GM19025 (cell line): Measurements from ENCODE around the gene FOXN1.
"Not testable (repeated sequence)": the region's sequence is repeated elsewhere in the genome, so short reads cannot be mapped to it uniquely, and the experiment has no call there.

Experiments
- ATAC-seq: cut with Tn5 transposase; IDR thresholded peaks from one replicate; pipeline ENCODE4 v1.9.1; 2021; ENCODE audit warnings: mild to moderate bottlenecking, low read depth, moderate library complexity; ENCODE audit not compliant: unreplicated experiment

Gene FOXN1

DNA sequence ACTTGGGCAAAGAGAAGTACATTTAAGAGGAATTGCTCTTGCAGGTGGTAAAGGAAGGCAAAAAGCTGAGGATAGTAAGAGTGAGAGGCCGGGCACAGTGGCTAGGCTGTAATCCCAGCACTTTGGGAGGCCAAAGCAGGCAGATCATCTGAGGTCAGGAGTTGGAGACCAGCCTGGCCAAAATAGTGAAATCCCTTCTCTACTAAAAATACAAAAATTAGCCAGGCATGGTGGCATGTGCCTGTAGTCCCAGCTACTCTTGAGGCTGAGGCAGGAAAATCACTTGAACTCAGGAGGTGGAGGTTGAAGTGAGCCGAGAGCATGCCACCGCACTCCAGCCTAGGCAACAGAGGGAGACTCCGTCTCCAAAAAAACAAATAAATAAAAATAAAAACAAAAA, 16.1 kb downstream of the FOXN1 start:
- ATAC-seq = not testable (repeated sequence)

- ATAC-seq = no peak
Measured at GRCh38 chr17:28523186-28523585, 17.0 kb downstream of the FOXN1 start.

- ATAC-seq = no peak
Measured at GRCh38 chr17:28523876-28524275, 17.7 kb downstream of the FOXN1 start.

DNA sequence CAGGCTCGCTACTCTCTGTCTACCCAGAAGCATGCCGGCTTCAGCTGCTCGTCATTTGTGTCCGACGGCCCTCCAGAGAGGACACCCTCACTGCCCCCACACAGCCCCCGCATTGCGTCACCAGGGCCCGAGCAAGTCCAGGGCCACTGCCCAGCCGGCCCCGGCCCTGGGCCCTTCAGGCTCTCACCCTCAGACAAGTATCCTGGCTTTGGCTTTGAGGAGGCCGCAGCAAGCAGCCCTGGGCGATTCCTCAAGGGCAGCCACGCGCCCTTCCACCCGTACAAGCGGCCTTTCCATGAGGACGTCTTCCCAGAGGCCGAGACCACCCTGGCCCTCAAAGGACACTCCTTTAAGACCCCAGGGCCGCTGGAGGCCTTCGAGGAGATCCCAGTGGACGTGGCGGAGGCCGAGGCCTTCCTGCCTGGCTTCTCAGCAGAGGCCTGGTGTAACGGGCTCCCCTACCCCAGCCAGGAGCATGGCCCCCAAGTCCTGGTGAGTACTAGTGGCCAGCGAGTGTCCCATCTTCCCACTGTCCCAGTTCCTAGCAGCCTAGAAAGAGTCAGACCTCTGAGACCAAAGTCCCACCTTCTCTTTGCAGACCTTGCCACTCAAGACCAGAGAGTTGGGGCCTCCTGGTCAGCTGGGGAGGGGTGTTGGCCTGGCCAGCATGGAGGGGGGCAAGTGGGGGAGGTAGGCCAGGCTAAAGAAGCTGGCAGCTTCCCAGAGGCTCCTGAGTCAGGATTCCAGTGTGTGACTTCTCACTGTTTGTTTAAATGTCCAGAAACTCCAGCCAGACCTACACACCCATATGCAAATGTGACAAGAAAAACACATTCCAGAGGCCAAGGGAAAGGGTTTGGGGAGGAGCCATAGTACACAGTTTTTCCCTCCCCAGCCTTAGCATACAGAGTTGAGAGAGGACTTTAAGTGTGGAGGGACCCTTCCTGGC, 18.6 kb downstream of the FOXN1 start:
- ATAC-seq = no peak

DNA sequence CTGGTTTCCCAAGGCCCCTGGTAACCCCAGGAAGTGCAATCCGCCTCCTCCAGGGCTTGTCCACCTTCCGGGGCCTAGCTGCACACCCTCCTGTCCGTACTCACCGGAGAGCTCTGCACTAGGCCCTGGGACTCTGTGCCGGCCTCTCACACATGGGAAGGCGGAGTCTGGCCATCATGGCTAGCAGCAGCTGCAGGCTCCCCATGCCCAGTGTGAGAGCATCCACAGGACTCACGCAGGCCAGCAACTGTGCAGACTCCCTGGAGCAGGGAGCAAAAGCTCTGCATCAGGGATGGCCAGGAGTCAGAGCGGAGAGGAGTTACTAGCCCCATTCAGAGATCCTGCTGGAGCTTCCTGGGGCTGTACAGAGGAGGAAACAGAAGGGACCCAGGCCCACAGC, 20.2 kb downstream of the FOXN1 start:
- no peak for ATAC-seq

GRCh38 chr17:28527181-28527681, 21.1 kb downstream of the FOXN1 start:
- ATAC-seq = no peak

DNA sequence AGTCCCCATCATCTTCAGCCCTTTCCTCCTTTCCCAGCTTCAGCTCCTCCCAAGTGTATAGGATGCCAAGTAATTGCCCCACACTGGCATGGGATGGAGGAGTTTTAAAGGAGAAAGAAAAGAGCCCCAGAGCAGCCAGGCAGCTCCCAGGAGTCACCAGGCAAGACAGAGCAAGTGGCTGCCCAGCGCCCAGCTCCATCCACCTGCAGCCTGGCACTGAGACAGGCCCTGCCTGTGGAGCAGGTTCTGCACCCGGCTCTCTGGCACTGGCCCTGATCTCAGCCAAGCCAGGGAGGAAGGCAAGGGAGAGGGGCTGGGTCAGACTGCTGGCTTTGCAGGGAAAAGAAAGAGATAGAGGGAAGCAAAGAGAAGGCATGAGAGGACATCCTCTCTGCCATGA, 21.7 kb downstream of the FOXN1 start:
- no peak for ATAC-seq

- ATAC-seq = no peak
Measured at GRCh38 chr17:28528327-28529012, 22.3 kb downstream of the FOXN1 start.

DNA sequence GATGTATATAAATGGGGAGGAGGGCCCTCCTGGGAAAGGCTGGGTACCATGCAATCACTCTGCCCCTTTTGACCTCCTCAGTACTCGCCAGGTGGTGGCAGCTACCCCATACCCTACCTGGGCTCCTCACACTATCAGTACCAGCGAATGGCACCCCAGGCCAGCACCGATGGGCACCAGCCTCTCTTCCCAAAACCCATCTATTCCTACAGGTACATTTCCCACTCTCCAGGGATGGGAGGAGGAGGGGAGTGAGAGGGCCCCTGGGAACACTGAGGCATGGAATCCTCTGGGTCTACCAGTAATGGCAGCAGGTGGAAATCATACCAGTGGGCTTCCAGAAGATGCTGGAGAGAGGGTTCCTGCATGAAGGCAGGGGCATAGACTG, 22.9 kb downstream of the FOXN1 start:
- ATAC-seq = no peak

DNA sequence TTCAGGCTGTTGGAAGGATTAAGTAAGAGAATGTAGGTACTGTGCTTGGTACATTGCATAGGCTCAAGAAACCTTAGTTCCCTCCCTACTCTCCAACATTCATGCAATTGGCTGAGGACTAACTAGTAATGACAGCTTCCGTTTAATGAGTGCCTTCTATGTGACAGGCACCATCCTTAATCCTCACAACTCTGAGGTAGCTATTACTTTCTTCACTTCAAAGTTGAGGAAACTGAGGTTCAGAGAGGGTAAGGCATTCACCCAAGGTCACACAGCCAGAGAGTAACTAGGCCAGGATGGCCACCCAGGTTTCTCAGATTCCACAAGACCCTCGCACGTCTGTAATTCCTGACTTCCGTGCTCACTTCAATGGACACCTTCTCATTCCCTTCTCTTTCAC, 24.1 kb downstream of the FOXN1 start:
- no peak for ATAC-seq

DNA sequence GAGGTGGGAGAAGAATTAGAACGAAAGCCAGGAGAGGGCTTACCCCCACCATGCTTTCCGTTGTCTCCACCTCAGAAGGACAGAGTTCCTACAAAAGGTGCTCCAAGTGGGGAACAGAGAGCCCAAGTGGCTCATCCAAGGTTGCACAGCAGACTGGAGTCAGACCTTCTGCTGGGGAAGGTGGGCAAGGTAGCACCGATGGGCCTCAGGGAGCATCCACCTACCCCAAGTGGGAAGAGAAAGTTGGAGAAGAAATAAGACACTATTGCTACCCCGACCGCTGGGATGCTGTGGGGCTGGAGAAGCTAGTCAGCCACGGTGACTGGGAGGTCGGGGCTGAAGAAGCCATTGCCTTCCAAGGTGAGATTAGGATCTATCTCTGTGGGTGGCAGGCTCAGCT, 24.8 kb downstream of the FOXN1 start:
- no peak for ATAC-seq

DNA sequence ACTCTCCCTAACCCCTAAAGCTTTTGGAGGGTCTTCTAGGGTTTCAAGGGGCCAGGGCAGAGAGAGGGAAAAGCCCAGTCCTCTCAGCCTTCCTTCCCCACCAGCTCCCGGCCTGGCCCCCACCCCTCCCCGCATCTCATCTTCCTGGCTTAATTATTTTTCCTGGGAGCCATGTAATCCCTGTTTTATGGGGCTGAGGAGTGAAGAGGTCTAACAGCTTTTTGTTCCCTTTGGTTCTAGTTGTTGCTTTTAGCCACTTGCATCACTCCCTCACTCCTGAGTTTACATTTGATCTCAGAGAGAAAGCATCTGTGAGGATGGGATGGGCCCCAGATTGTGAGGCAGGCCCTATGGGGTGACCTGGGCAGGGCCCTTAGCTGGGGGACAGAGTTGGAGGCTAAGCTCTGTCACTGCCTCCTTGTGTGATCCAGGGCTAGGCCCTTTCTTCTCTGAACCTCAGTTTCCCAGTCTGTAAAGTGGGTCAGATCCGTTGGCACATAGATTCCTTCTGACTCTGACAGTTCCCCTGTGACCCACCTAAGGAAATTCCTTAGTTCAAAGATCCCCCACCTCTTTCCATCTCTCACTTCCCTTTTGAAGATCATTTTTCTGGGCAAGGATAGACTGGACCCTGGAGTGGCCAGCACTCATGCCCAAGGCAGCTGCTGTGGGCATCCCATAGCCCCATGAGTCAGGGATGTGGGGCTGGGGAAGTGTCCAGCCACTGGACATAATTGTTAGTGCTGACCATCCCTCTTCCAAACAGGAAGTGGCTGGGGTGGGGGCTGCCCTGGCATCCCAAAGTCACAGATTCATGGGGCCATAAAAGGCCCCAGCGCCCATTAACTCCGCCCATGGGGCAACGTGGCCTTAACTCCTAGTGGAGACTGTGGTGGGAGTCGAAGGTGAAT, 26.2 kb downstream of the FOXN1 start:
- no peak for ATAC-seq

DNA sequence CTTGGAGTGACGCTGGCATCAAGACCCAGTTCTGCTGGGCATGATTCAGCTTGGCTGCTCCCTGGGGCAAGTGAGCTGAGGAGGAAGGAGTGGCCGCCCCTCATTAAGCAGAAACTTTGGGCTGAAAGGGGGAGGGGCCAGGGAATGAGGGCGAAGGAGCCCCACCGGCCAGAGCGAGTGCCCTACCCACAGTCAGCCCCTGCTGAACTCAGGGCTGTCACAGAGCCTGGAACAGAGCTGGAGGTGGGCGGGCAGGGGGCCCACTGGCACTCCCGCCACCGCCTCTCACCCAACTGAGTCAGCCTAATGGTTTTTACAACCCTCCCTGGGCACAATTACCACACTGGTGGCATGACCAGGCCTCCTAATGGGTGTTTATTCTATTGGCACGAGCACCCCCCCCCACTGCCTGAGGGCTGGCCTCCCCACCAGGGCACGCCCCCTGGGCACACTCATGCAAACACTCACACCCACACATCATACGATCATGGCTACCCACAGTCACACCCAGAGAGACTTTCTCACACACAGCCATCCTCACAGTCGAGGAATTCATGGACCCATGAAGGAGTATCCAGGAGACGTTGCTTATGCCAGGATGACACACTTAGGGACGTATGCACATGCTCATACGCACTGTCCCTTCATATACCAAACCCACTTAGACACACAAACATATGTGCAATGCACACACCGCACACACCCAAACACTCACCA, 27.1 kb downstream of the FOXN1 start:
- no peak for ATAC-seq

- no peak for ATAC-seq
Measured at GRCh38 chr17:28534740-28535375, 28.7 kb downstream of the FOXN1 start.

GRCh38 chr17:28536532-28537218, 30.5 kb downstream of the FOXN1 start:
- ATAC-seq = no peak

GRCh38 chr17:28537219-28537610, 31.1 kb downstream of the FOXN1 start:
- ATAC-seq = no peak

DNA sequence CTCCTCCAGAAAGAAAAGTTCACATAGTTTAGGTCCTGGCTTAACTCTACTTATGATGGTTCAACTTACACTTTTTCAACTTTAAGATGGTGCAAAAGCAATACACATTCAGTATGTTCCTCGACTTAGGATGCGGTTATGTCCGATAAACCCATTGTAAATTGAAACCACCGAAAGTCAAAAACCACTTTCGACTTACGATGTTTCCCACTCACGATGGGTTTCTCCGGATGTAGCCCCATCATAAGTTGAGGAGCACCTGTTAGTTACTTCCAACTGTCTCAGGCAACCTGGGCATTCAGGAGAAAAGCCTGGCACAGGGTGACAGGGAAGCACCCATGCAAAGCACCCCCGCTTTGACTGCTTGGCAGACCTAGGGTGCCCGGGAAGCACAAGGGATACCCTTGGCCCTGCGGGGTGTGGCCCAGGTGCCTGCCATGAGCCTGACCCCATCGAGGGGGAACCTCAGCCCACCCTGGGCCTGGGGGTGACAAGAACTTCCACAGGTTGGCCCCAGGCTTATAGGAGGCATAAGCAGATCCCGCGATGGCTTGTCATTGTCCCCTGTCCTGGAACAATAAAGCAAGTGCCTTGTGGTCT, 32.2 kb downstream of the FOXN1 start:
- no peak for ATAC-seq

GRCh38 chr17:28540231-28540630, 34.1 kb downstream of the FOXN1 start:
- no peak for ATAC-seq

- ATAC-seq = no peak
Measured at GRCh38 chr17:28541439-28541838, 35.3 kb downstream of the FOXN1 start.
